HCT116 (cell line): ENCODE results near the gene MN1. TPM values are rescaled to one million over a fixed set of nuclear protein-coding genes. Genes with fewer than 3 reads are reported as not detected.

Experiments used
- ATAC-seq: fragments of 200-7000 bp; cut with Tn5 transposase; 2 replicates; pipeline ENCODE4 v1.9.1; 2020; ENCODE audit warnings: mild to moderate bottlenecking, moderate library complexity
- BruUV-seq: library from RNA; stranded (reverse); fragments of 400-500 nt; replicated peaks from 2 replicates; lab custom pipeline; 2021; lab: Mats Ljungman, UMichigan
- CTCF ChIA-PET: fragments of 300-600 bp; sonication (Branson Sonifier 250); formaldehyde crosslinking; loops from one replicate; lab custom pipeline; 2021; ENCODE audit warnings: antibody characterized with exemption; lab: Charles Lee
- POLR2A ChIA-PET: fragments of 300-600, 350-600 bp; sonication (Branson Sonifier 250); formaldehyde crosslinking; loops from one replicate; lab custom pipeline; 2021; ENCODE audit warnings: antibody characterized with exemption; lab: Charles Lee
- RAD21 ChIA-PET, 2 experiments: fragments of 300-600 bp; sonication (Branson Sonifier 250); formaldehyde crosslinking; loops; one replicate each; lab custom pipeline; 2023; ENCODE audit warnings: low total read pairs in 2 of 2; ENCODE audit not compliant: uncharacterized antibody in 2 of 2, unreplicated experiment in 2 of 2, low non-redundant PET in 1 of 2; lab: Charles Lee
- DNase-seq: peaks from one replicate; pipeline ENCODE4 v3.0.0-alpha.2; 2010; ENCODE audit warnings: low read depth, low spot score
- H2AFZ ChIP-seq: fragments of 200-600 bp; shearing (Covaris generic), sonication (generic); 2 replicates; pipeline ENCODE4 v1.6.1; 2017; ENCODE audit warnings: low read depth, mixed run types, mixed read lengths, antibody characterized with exemption, low read length; ENCODE audit not compliant: poor library complexity, severe bottlenecking
- H3K27ac ChIP-seq: 2 replicates; pipeline ENCODE4 v1.5.1; 2012; ENCODE audit warnings: low read depth, low read length
- H3K27me3 ChIP-seq: fragments of 200-600 bp; sonication (generic); 2 replicates; pipeline ENCODE4 v1.6.1; 2016; ENCODE audit warnings: mixed run types, low read length, mixed read lengths; ENCODE audit not compliant: insufficient read depth
- H3K36me3 ChIP-seq, 2 experiments: fragments of 200-500 bp in 1 of 2; fragments of 200-600 bp in 1 of 2; sonication (Bioruptor generic) in 1 of 2; sonication (generic) in 1 of 2; 2 replicates each; pipeline versions ENCODE4 v1.5.1 to v1.6.1; 2014 to 2016; ENCODE audit warnings: low read length in 2 of 2, inconsistent platforms in 1 of 2, mixed read lengths in 1 of 2, mixed run types in 1 of 2; ENCODE audit not compliant: insufficient read depth in 2 of 2, control insufficient read depth in 1 of 2
- H3K4me1 ChIP-seq, 2 experiments: fragments of 200-600 bp in 1 of 2; sonication (generic) in 1 of 2; 2 replicates each; pipeline versions ENCODE4 v1.5.1 to v1.6.1; 2012 to 2017; ENCODE audit warnings: low read length in 2 of 2, inconsistent platforms in 1 of 2, mild to moderate bottlenecking in 1 of 2, mixed read lengths in 1 of 2, mixed run types in 1 of 2, moderate library complexity in 1 of 2; ENCODE audit not compliant: insufficient read depth in 2 of 2, control insufficient read depth in 1 of 2
- H3K4me2 ChIP-seq: fragments of 200-600 bp; sonication (generic); 2 replicates; pipeline ENCODE4 v1.6.1; 2017; ENCODE audit warnings: mixed run types, low read length, mixed read lengths
- H3K4me3 ChIP-seq, 2 experiments: fragments of 200-600 bp in 1 of 2; sonication (generic) in 1 of 2; replicated peaks in 1 of 2; 2 replicates each; pipeline ENCODE4 v1.5.1; 2011 to 2016; ENCODE audit warnings: low read length in 2 of 2, control low read depth in 1 of 2, low read depth in 1 of 2, mild to moderate bottlenecking in 1 of 2, mixed read lengths in 1 of 2, mixed run types in 1 of 2
- H3K79me2 ChIP-seq: fragments of 200-600 bp; sonication (generic); 2 replicates; pipeline ENCODE4 v1.6.1; 2017; ENCODE audit warnings: mild to moderate bottlenecking, mixed run types, low read length, moderate library complexity, mixed read lengths; ENCODE audit not compliant: insufficient read depth
- H3K9ac ChIP-seq: fragments of 200-600 bp; sonication (generic); 2 replicates; pipeline ENCODE4 v1.6.1; 2016; ENCODE audit warnings: low read length, mixed read lengths
- H3K9me2 ChIP-seq: fragments of 200-600 bp; sonication (generic), shearing (Covaris generic); 2 replicates; pipeline ENCODE4 v1.6.1; 2017; ENCODE audit warnings: mixed run types, mild to moderate bottlenecking, moderate library complexity; ENCODE audit not compliant: insufficient read depth
- H3K9me3 ChIP-seq, 2 experiments: fragments of 200-500 bp in 1 of 2; fragments of 200-600 bp in 1 of 2; sonication (Bioruptor generic) in 1 of 2; sonication (generic) in 1 of 2; 2 replicates each; pipeline ENCODE4 v1.6.1; 2014 to 2017; ENCODE audit warnings: low read length in 2 of 2, mixed read lengths in 2 of 2, inconsistent platforms in 1 of 2, low read depth in 1 of 2, mild to moderate bottlenecking in 1 of 2, mixed run types in 1 of 2, moderate library complexity in 1 of 2; ENCODE audit not compliant: control insufficient read depth in 1 of 2, insufficient read depth in 1 of 2
- H4K20me1 ChIP-seq: fragments of 200-600 bp; sonication (generic), shearing (Covaris generic); 2 replicates; pipeline ENCODE4 v1.6.1; 2017; ENCODE audit warnings: mixed run types, mild to moderate bottlenecking, moderate library complexity; ENCODE audit not compliant: insufficient read depth
- ATF3 ChIP-seq: IDR thresholded peaks from 2 replicates; pipeline ENCODE4 v1.6.1; 2012
- ELF1 ChIP-seq: IDR thresholded peaks from 2 replicates; pipeline ENCODE4 v1.6.1; 2012; ENCODE audit warnings: low read depth, borderline replicate concordance
- EZH2 ChIP-seq: fragments of 200-600 bp; sonication (generic); IDR thresholded peaks from 2 replicates; pipeline ENCODE4 v1.6.1; 2017; ENCODE audit warnings: antibody characterized with exemption, mixed run types
- FOSL1 ChIP-seq: IDR thresholded peaks from 2 replicates; pipeline ENCODE4 v1.6.1; 2012; ENCODE audit warnings: low read depth
- POLR2AphosphoS5 ChIP-seq: IDR thresholded peaks from 2 replicates; pipeline ENCODE4 v1.6.1; 2011; ENCODE audit warnings: mild to moderate bottlenecking, low read depth, low read length, moderate library complexity
- RAD21 ChIP-seq: IDR thresholded peaks from 2 replicates; pipeline ENCODE4 v1.6.1; 2012; ENCODE audit warnings: low read depth, mild to moderate bottlenecking
- SP1 ChIP-seq: IDR thresholded peaks from 2 replicates; pipeline ENCODE4 v1.6.1; 2012; ENCODE audit warnings: low read depth
- ZBTB33 ChIP-seq: IDR thresholded peaks from 2 replicates; pipeline ENCODE4 v1.6.1; 2011; ENCODE audit warnings: mild to moderate bottlenecking, low read length, moderate library complexity; ENCODE audit not compliant: insufficient replicate concordance; ENCODE audit errors: extremely low read depth
- ZFX ChIP-seq: fragments of 450-650 bp; IDR thresholded peaks from 2 replicates; pipeline ENCODE4 v1.6.1; 2017
- ZNF274 ChIP-seq: fragments of 200-500 bp; sonication (Bioruptor generic); IDR thresholded peaks from 2 replicates; pipeline ENCODE4 v1.6.1; 2014; ENCODE audit warnings: mild to moderate bottlenecking, low read depth, low read length, inconsistent platforms
- intact Hi-C: fragments of 100-400 bp; cut with micrococcal nuclease; formaldehyde crosslinking; loops from 2 replicates; pipeline ENCODE4 v1.10.0; 2022
- total RNA-seq: library from RNA; stranded (reverse); gene quantifications from one replicate; pipeline ENCODE4 v1.2.1, GENCODE V29; 2021; ENCODE audit not compliant: unreplicated experiment
- TF ChIP-seq, protein P1 (sequence below), 3 experiments: fragments of 200-600 bp in 1 of 3; sonication (generic) in 1 of 3; IDR thresholded peaks in 2 of 3; conservative IDR thresholded peaks in 1 of 3; 2 replicates each; pipeline ENCODE4 v1.5.1; 2012 to 2017; ENCODE audit warnings: low read depth in 2 of 3, low read length in 2 of 3, antibody characterized with exemption in 1 of 3, borderline replicate concordance in 1 of 3, control low read depth in 1 of 3, mild to moderate bottlenecking in 1 of 3, mixed read lengths in 1 of 3, mixed run types in 1 of 3, moderate library complexity in 1 of 3; ENCODE audit not compliant: insufficient read depth in 1 of 3
- TF ChIP-seq, protein P2 (sequence below): IDR thresholded peaks from 2 replicates; pipeline ENCODE4 v1.6.1; 2012; ENCODE audit warnings: low read depth

The MN1 gene
- total RNA-seq, 1 experiment from 2014 or later, result 2.9 TPM

GRCh38 chr22:27723708-27724107 is 77.8 kb downstream of the MN1 start:
- H3K4me2 ChIP-seq, result no peak overlapping the region
- CTCF ChIA-PET, result interaction anchor here (0.5 to 1.2 kb wide), 2 partner anchors 25 to 80 kb away, joined by 3 to 5 read pairs; no protein-coding TSS in a partner anchor
- RAD21 ChIA-PET, result no interaction called here
- H2AFZ ChIP-seq, result no peak overlapping the region
- no peaks in the 10 kb centered on the region for H3K36me3 ChIP-seq
- ATAC-seq, result no peak
- H3K27ac ChIP-seq, result no peak overlapping the region
- intact Hi-C loops, result no loop called here
- H3K27me3 ChIP-seq, result no peaks in the 10 kb centered on the region
- H3K79me2 ChIP-seq, result no peaks in the 10 kb centered on the region
- no peaks in the 10 kb centered on the region for H4K20me1 ChIP-seq
- H3K4me3 ChIP-seq, result no peak overlapping the region
- TF ChIP-seq ELF1, result no peak
- TF ChIP-seq RAD21, result no peak
- no peak for TF ChIP-seq ZFX
- no peak for TF ChIP-seq ATF3
- TF ChIP-seq, protein P1, sequence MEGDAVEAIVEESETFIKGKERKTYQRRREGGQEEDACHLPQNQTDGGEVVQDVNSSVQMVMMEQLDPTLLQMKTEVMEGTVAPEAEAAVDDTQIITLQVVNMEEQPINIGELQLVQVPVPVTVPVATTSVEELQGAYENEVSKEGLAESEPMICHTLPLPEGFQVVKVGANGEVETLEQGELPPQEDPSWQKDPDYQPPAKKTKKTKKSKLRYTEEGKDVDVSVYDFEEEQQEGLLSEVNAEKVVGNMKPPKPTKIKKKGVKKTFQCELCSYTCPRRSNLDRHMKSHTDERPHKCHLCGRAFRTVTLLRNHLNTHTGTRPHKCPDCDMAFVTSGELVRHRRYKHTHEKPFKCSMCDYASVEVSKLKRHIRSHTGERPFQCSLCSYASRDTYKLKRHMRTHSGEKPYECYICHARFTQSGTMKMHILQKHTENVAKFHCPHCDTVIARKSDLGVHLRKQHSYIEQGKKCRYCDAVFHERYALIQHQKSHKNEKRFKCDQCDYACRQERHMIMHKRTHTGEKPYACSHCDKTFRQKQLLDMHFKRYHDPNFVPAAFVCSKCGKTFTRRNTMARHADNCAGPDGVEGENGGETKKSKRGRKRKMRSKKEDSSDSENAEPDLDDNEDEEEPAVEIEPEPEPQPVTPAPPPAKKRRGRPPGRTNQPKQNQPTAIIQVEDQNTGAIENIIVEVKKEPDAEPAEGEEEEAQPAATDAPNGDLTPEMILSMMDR (IDR thresholded peaks at IDR 0.05 in 2 of 3, conservative IDR thresholded peaks at IDR 0.05 in 1 of 3; ENCODE audit: borderline replicate concordance in 1 of 3, insufficient read depth in 1 of 3, low read depth in 2 of 3, low read length in 2 of 3), result no peak
- TF ChIP-seq, protein P2, sequence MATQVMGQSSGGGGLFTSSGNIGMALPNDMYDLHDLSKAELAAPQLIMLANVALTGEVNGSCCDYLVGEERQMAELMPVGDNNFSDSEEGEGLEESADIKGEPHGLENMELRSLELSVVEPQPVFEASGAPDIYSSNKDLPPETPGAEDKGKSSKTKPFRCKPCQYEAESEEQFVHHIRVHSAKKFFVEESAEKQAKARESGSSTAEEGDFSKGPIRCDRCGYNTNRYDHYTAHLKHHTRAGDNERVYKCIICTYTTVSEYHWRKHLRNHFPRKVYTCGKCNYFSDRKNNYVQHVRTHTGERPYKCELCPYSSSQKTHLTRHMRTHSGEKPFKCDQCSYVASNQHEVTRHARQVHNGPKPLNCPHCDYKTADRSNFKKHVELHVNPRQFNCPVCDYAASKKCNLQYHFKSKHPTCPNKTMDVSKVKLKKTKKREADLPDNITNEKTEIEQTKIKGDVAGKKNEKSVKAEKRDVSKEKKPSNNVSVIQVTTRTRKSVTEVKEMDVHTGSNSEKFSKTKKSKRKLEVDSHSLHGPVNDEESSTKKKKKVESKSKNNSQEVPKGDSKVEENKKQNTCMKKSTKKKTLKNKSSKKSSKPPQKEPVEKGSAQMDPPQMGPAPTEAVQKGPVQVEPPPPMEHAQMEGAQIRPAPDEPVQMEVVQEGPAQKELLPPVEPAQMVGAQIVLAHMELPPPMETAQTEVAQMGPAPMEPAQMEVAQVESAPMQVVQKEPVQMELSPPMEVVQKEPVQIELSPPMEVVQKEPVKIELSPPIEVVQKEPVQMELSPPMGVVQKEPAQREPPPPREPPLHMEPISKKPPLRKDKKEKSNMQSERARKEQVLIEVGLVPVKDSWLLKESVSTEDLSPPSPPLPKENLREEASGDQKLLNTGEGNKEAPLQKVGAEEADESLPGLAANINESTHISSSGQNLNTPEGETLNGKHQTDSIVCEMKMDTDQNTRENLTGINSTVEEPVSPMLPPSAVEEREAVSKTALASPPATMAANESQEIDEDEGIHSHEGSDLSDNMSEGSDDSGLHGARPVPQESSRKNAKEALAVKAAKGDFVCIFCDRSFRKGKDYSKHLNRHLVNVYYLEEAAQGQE, result no peak
- no peak for TF ChIP-seq SP1
- no peak for TF ChIP-seq FOSL1
- TF ChIP-seq ZBTB33, result no peak
- TF ChIP-seq POLR2AphosphoS5, result no peak
- no peak for TF ChIP-seq ZNF274
- TF ChIP-seq EZH2, result no peak
- TF ChIP-seq, all 23 proteins: peak for 0
- POLR2A ChIA-PET, result no interaction called here
- Histone ChIP-seq H3K9me3 (no peaks in the 10 kb centered on the region), H3K9ac (no peak overlapping the region), H3K9me2 (no peaks in the 10 kb centered on the region), H3K4me1 (peaks cover 25 to 42% of the 10 kb centered on the region in 2 experiments)
- DNase-seq, result no peak
- no TSS peak for BruUV-seq
